GM06990 (cell line): ENCODE data around the gene PRKG1.

Experiments
- DNase-seq: peaks from one replicate; pipeline ENCODE4 v3.0.0-alpha.2; 2011; ENCODE audit not compliant: insufficient read length; ENCODE audit errors: extremely low read depth
- H3K27me3 ChIP-seq: replicated peaks from 2 replicates; pipeline ENCODE4 v1.6.0; 2011; ENCODE audit warnings: low read length; ENCODE audit not compliant: control insufficient read depth, insufficient read depth
- H3K36me3 ChIP-seq: 2 replicates; pipeline ENCODE4 v1.5.1; 2011; ENCODE audit warnings: low read length; ENCODE audit not compliant: control insufficient read depth, insufficient read depth
- H3K4me3 ChIP-seq: replicated peaks from 2 replicates; pipeline ENCODE4 v1.5.1; 2011; ENCODE audit warnings: low read depth, mild to moderate bottlenecking, control low read depth, low read length
- TF ChIP-seq, protein P1 (sequence below): IDR thresholded peaks from 2 replicates; pipeline ENCODE4 v1.5.1; 2011; ENCODE audit warnings: low read length, control low read depth, mild to moderate bottlenecking, inconsistent platforms; ENCODE audit not compliant: insufficient read depth, poor library complexity, severe bottlenecking

PRKG1 gene

DNA sequence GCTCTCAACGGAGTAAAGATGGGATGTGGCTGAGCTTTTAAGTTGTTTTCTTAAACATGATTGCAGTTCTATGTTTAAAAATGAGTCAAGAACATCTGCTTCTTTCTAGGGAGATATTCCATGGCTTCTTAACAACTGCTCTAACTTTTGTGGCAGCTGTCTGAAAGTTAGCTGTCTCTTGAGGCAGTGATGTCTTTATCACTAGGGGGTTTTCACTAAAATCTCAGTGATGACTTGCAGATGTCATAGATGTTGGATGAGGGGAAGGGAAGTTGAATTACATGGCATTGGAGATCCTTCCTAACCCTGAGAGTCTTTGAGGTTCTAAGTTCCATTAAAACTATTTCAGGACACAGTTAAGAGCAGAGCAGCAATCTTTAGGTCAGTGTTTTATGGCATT lies 43.5 kb downstream of the PRKG1 start:
- Histone ChIP-seq H3K27me3 (no peaks in the 10 kb centered on the region), H3K4me3 (no peak overlapping the region), H3K36me3 (no peaks in the 10 kb centered on the region)
- TF ChIP-seq, protein P1, sequence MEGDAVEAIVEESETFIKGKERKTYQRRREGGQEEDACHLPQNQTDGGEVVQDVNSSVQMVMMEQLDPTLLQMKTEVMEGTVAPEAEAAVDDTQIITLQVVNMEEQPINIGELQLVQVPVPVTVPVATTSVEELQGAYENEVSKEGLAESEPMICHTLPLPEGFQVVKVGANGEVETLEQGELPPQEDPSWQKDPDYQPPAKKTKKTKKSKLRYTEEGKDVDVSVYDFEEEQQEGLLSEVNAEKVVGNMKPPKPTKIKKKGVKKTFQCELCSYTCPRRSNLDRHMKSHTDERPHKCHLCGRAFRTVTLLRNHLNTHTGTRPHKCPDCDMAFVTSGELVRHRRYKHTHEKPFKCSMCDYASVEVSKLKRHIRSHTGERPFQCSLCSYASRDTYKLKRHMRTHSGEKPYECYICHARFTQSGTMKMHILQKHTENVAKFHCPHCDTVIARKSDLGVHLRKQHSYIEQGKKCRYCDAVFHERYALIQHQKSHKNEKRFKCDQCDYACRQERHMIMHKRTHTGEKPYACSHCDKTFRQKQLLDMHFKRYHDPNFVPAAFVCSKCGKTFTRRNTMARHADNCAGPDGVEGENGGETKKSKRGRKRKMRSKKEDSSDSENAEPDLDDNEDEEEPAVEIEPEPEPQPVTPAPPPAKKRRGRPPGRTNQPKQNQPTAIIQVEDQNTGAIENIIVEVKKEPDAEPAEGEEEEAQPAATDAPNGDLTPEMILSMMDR: no peak
- DNase-seq: no peak

DNA sequence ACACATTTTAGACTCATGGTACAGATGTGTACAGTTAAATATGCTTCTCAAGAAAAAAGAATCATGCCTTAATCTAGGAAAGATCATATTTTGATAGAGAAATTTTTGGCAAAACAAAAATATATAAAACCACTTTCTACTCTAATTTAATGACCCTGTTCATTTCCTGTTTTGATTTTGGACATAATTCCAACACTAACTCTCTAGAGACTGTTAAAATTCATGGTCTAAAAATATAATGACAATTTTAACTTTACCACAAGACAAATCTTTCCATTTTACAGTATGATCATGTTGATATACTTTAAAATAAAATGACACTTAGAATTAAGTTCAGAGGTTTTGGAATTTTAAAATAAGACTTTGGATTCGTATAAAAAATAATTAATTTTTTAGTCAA lies 45.2 kb downstream of the PRKG1 start:
- DNase-seq: no peak
- H3K27me3 ChIP-seq: no peaks in the 10 kb centered on the region
- H3K36me3 ChIP-seq: no peaks in the 10 kb centered on the region
- H3K4me3 ChIP-seq: no peak overlapping the region
- TF ChIP-seq, protein P1: no peak

DNA sequence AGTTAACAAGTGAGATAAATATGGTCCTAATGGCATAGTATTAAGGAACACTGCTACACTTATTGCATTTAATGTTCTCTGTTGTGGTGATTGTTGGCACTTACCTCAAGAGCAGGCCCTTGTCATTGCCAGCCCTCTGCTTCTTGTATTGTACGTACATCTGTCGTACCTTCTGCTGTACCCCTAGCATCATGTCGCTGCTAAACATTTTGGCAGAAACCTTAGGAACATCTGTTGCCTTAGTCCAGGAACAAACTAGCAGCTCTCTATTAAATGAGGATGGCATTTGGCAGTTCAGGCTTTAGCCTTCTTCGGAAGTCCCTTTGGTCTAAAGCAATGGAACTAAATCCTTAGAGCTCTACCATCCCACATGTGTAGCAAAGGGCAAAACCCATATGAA lies 47.6 kb downstream of the PRKG1 start:
- TF ChIP-seq, protein P1: no peak
- Histone ChIP-seq H3K4me3 (no peak overlapping the region), H3K27me3 (no peaks in the 10 kb centered on the region), H3K36me3 (no peaks in the 10 kb centered on the region)
- DNase-seq: no peak

DNA sequence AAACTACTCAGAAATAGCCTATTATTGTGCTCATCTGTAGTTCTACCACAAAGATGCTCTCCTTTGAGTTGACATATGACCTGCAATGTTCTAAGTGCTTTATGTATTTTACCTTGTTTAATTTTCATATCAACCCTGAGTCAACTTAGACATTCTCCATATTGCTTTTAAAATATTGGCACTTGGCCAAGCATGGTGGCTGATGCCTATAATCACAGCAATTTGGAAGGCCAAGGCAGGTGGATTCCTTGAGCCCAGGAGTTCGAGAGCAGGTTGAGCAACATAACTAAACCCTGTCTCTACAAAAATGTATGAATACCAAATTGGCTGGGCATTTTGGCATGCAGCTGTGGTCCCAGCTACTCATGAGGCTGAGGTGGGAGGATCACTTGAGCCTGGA lies 50.6 kb downstream of the PRKG1 start:
- DNase-seq: no peak
- no peaks in the 10 kb centered on the region for H3K36me3 ChIP-seq

DNA sequence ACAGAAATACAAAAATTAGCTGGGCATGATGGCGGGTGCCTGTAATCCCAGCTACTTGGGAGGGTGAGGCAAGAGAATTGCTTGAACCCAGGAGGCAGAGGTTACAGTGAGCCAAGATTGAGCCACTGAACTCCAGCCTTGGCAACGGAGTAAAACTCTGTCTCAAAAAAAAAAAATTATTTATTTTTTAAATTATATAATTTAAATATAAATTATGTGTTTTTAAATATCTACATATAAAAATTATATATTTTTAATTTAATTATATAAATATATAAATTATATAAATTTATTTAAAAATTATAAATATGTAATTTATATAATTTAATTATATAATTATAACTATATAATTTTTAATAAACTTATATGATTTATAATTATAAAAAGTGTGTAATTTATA lies 51.2 kb downstream of the PRKG1 start:
- no peaks in the 10 kb centered on the region for H3K27me3 ChIP-seq
- H3K4me3 ChIP-seq: no peak overlapping the region
- DNase-seq: no peak
- TF ChIP-seq, protein P1: no peak
- no peaks in the 10 kb centered on the region for H3K36me3 ChIP-seq

More for the DNA sequence above, 50.6 kb downstream of the PRKG1 start:
- TF ChIP-seq, protein P1: no peak
- Histone ChIP-seq H3K27me3 (no peaks in the 10 kb centered on the region), H3K4me3 (no peak overlapping the region)

DNA sequence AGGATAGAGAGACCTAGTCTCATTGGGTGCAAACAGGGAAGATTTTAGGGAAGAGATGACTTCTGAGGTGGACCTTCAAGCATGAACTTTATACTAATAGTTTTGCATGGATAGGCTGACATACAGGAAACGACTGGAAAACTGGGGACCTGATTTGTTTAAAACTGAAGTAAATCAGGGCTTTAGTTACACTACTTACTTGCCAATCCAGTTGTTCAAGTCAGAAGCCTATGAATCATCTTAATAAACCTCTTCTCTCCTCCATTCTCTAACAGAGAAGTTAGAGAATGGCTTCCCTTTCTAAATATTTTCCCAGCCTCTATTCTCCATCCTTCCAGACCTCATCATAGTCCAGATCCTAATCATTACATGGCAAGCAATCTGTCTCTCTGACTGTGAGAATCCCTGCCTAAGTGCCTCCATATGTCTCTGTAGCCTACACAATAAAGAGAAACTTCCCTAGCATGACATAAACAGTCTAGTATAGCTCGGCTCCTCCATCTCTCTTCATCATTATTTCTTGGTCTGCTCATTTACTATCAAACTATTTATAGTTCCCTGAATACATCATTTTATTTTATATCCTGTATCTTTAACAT lies 55.8 kb downstream of the PRKG1 start:
- Histone ChIP-seq H3K27me3 (no peaks in the 10 kb centered on the region), H3K36me3 (no peaks in the 10 kb centered on the region), H3K4me3 (no peak overlapping the region)
- TF ChIP-seq, protein P1: no peak
- no peak for DNase-seq
